ENCODE results near the gene PXK.
"Not testable (repeated sequence)": the region's sequence is repeated elsewhere in the genome, so short reads cannot be mapped to it uniquely, and the experiment has no call there.

The PXK gene

DNA sequence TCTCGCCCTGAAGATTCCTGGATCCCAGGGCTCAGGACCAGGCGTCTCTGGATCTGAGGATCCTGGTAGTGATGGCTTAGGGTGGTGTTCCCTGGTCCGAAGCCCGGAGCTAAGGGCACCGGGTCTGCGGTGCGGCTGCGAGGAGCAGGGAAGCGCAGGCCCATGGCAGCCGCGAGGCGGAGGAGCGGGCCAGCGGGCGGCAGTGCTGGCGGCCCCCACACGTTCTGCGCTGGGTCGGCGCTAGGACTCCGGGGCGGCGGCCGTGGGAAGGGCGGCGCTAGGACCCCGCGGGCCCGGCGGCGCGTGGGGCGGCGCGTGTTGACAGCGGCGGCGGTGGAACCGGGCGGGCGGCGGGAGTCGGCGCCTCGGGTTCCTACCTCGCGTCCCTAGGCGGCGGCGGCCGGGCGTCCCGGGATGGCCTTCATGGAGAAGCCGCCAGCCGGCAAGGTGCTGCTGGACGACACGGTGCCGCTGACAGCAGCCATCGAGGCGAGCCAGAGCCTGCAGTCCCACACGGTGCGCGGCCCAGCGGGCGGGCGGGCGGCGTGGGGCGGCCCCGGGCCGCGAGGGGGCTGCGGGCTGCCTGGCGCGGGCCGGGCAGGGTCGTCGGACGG, at the start of gene PXK:
Gene PXK, plus strand, starts transcription at position 318 of the 614 bp plus-strand sequence. Its CDS starts 97 bp downstream, at position 415.
- Histone ChIP-seq H3K9me3 (ENCODE audit: control insufficient read depth in 2 of 2, low read length in 2 of 2) (no peaks in the 10 kb centered on the region), H3K9ac (ENCODE audit: low read depth in 1 of 2, low read length in 2 of 2) (peak within 1 kb of the TSS; percentile 60 to 70), H3K36me3 (ENCODE audit: control insufficient read depth in 2 of 2, insufficient read depth in 2 of 2, low read length in 2 of 2) (no peaks in the 10 kb centered on the region), H3K4me1 (ENCODE audit: control insufficient read depth in 2 of 2, insufficient read depth in 2 of 2, low read length in 2 of 2) (peaks cover 9 to 17% of the 10 kb centered on the region in 2 donors), H3K27ac (ENCODE audit: low read depth in 2 of 2, low read length in 2 of 2) (peak within 1 kb of the TSS; percentile 4 to 23), H3K4me3 (ENCODE audit: low read length in 2 of 2) (peak within 1 kb of the TSS; percentile 70 to 84), H3K27me3 (ENCODE audit: control insufficient read depth in 2 of 2, insufficient read depth in 2 of 2, low read length in 2 of 2) (no peaks in the 10 kb centered on the region)

- Histone ChIP-seq H3K27ac (ENCODE audit: low read depth in 2 of 2, low read length in 2 of 2) (no peak overlapping the region), H3K9ac (ENCODE audit: low read depth in 1 of 2, low read length in 2 of 2) (no peak overlapping the region), H3K27me3 (ENCODE audit: control insufficient read depth in 2 of 2, insufficient read depth in 2 of 2, low read length in 2 of 2) (no peaks in the 10 kb centered on the region), H3K4me1 (ENCODE audit: control insufficient read depth in 2 of 2, insufficient read depth in 2 of 2, low read length in 2 of 2) (no peaks in the 10 kb centered on the region), H3K4me3 (ENCODE audit: low read length in 2 of 2) (no peak overlapping the region), H3K9me3 (ENCODE audit: control insufficient read depth in 2 of 2, low read length in 2 of 2) (no peaks in the 10 kb centered on the region), H3K36me3 (ENCODE audit: control insufficient read depth in 2 of 2, insufficient read depth in 2 of 2, low read length in 2 of 2) (peaks cover 26 to 30% of the 10 kb centered on the region in 2 donors)
Observed at GRCh38 chr3:58285334-58285733, 47.4 kb upstream of the PXK start.

DNA sequence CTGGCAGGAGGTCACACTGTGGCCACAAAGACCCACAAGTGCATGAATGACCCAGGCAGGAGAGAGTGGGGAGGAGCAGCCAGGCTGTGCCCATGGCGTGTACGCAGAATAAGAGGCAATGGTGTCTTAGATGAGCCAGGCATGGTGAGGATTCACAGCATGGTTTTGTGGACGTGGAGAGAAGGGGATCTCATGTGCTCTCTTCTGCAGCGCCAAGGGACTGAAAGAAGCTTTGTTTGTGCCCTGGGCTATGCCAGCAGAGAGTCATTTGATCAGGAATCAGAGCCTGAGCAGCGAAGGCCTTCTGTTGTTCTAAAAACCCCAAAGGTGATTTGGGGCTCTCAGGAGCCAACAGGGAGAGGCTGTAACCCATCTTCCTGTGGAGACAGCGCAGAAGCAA, 45.3 kb upstream of the PXK start:
- Histone ChIP-seq H3K4me1 (ENCODE audit: control insufficient read depth in 2 of 2, insufficient read depth in 2 of 2, low read length in 2 of 2) (no peaks in the 10 kb centered on the region), H3K4me3 (ENCODE audit: low read length in 2 of 2) (no peak overlapping the region), H3K27ac (ENCODE audit: low read depth in 2 of 2, low read length in 2 of 2) (no peak overlapping the region), H3K9me3 (ENCODE audit: control insufficient read depth in 2 of 2, low read length in 2 of 2) (no peaks in the 10 kb centered on the region), H3K27me3 (ENCODE audit: control insufficient read depth in 2 of 2, insufficient read depth in 2 of 2, low read length in 2 of 2) (no peaks in the 10 kb centered on the region), H3K9ac (ENCODE audit: low read depth in 1 of 2, low read length in 2 of 2) (no peak overlapping the region), H3K36me3 (ENCODE audit: control insufficient read depth in 2 of 2, insufficient read depth in 2 of 2, low read length in 2 of 2) (peaks cover 26 to 30% of the 10 kb centered on the region in 2 donors)

DNA sequence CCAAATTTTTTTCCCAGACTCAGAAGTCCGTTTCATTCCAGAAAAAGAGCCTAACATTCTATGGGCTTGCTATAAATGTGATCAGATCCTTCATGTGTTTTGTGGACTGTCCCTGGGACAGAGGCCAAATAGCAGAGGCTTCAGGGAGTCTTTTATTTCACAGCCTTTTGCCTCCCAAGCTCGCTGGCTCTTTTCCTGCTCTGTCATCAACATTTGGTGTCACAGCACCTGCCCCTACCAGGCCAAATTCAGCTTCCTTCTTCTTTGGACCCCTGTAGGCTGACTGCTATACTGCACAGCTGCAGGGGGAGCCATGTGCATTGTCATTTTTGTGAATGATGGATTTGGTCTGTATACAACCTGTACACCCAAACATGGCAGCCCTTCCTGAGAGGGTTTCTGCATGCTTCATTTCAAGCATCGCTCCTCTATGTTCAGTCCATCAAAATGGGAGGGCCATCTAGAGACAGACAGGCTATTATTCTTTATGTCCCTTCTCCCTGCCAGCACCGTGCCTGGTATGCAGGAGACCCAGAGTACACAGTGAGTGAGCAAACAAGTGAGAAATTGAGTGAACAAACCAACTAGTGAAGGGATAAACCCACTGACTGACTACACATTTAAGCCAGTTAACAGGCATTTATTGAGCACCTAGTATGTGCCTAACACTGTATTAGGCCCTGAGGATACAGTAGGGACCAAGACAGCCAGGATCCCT, 44.5 kb upstream of the PXK start:
- Histone ChIP-seq H3K4me1 (ENCODE audit: control insufficient read depth in 2 of 2, insufficient read depth in 2 of 2, low read length in 2 of 2) (no peaks in the 10 kb centered on the region), H3K27me3 (ENCODE audit: control insufficient read depth in 2 of 2, insufficient read depth in 2 of 2, low read length in 2 of 2) (no peaks in the 10 kb centered on the region), H3K36me3 (ENCODE audit: control insufficient read depth in 2 of 2, insufficient read depth in 2 of 2, low read length in 2 of 2) (peaks cover 22 to 30% of the 10 kb centered on the region in 2 donors), H3K9ac (ENCODE audit: low read depth in 1 of 2, low read length in 2 of 2) (no peak overlapping the region), H3K27ac (ENCODE audit: low read depth in 2 of 2, low read length in 2 of 2) (no peak overlapping the region), H3K9me3 (ENCODE audit: control insufficient read depth in 2 of 2, low read length in 2 of 2) (no peaks in the 10 kb centered on the region), H3K4me3 (ENCODE audit: low read length in 2 of 2) (no peak overlapping the region)

DNA sequence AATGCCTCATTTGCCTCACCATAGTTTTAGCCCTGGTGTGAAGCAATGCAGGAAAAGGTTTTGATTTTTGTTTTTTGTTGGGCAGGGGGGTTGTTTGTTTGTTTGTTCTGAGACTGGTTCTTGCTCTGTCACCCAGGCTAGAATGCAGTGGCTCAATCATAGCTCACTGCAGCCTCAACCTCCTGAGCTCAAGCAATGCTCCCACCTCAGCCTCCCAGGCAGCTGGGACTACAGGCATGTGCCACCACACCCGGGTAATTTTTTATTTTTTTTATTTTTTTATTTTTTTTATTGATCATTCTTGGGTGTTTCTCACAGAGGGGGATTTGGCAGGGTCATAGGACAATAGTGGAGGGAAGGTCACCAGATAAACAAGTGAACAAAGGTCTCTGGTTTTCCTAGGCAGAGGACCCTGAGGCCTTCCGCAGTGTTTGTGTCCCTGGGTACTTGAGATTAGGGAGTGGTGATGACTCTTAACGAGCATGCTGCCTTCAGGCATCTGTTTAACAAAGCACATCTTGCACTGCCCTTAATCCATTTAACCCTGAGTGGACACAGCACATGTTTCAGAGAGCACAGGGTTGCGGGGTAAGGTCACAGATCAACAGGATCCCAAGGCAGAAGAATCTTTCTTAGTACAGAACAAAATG, 43.6 kb upstream of the PXK start:
- H3K9ac ChIP-seq (ENCODE audit: low read depth in 1 of 2, low read length in 2 of 2); H3K4me3 ChIP-seq (ENCODE audit: low read length in 2 of 2); H3K9me3 ChIP-seq (ENCODE audit: control insufficient read depth in 2 of 2, low read length in 2 of 2); H3K4me1 ChIP-seq (ENCODE audit: control insufficient read depth in 2 of 2, insufficient read depth in 2 of 2, low read length in 2 of 2); H3K27me3 ChIP-seq (ENCODE audit: control insufficient read depth in 2 of 2, insufficient read depth in 2 of 2, low read length in 2 of 2); H3K27ac ChIP-seq (ENCODE audit: low read depth in 2 of 2, low read length in 2 of 2): not testable (repeated sequence)
- peaks cover 16 to 31% of the 10 kb centered on the region in 2 donors for H3K36me3 ChIP-seq (ENCODE audit: control insufficient read depth in 2 of 2, insufficient read depth in 2 of 2, low read length in 2 of 2)

GRCh38 chr3:58290446-58290845, 42.2 kb upstream of the PXK start:
- H3K27me3 ChIP-seq (ENCODE audit: control insufficient read depth in 2 of 2, insufficient read depth in 2 of 2, low read length in 2 of 2); H3K9me3 ChIP-seq (ENCODE audit: control insufficient read depth in 2 of 2, low read length in 2 of 2); H3K27ac ChIP-seq (ENCODE audit: low read depth in 2 of 2, low read length in 2 of 2); H3K9ac ChIP-seq (ENCODE audit: low read depth in 1 of 2, low read length in 2 of 2); H3K4me1 ChIP-seq (ENCODE audit: control insufficient read depth in 2 of 2, insufficient read depth in 2 of 2, low read length in 2 of 2); H3K4me3 ChIP-seq (ENCODE audit: low read length in 2 of 2): not testable (repeated sequence)
- peaks cover 11 to 23% of the 10 kb centered on the region in 2 donors for H3K36me3 ChIP-seq (ENCODE audit: control insufficient read depth in 2 of 2, insufficient read depth in 2 of 2, low read length in 2 of 2)

DNA sequence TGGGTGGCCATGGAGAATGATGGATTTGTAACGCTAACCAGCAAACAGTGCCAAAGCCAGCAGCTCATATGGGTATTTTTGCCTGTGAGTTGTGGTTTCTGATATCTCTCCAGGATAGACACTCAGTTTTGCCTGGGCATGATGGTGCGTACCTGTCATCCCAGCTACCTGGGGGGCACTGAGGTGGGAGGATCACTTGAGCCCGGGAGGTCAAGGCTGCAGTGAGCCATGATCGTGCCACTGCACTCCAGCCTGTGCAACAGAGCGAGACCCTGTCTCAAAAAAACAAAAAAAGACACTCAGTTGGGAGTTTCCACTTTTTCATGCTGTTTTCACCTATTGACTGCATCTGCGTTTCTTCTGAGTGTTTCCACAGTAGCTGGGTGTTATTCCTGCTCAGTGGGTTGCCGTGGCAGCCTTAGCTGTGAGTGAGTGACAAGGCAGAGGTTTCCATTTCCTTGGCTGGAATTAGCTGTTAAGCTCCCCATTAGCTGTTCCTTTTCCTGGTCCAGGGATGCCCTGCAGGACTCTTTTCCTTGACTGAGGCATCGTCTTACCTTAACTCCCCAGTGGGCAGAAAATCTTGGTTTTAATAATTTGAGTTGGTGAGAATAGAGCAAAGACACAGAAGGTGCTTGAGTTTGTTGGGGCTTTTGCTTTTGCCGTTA, 40.9 kb upstream of the PXK start:
- Histone ChIP-seq H3K4me1 (ENCODE audit: control insufficient read depth in 2 of 2, insufficient read depth in 2 of 2, low read length in 2 of 2) (no peaks in the 10 kb centered on the region), H3K27me3 (ENCODE audit: control insufficient read depth in 2 of 2, insufficient read depth in 2 of 2, low read length in 2 of 2) (no peaks in the 10 kb centered on the region), H3K36me3 (ENCODE audit: control insufficient read depth in 2 of 2, insufficient read depth in 2 of 2, low read length in 2 of 2) (peaks cover 11 to 16% of the 10 kb centered on the region in 2 donors), H3K9me3 (ENCODE audit: control insufficient read depth in 2 of 2, low read length in 2 of 2) (no peaks in the 10 kb centered on the region), H3K27ac (ENCODE audit: low read depth in 2 of 2, low read length in 2 of 2) (no peak overlapping the region), H3K9ac (ENCODE audit: low read depth in 1 of 2, low read length in 2 of 2) (no peak overlapping the region), H3K4me3 (ENCODE audit: low read length in 2 of 2) (no peak overlapping the region)

DNA sequence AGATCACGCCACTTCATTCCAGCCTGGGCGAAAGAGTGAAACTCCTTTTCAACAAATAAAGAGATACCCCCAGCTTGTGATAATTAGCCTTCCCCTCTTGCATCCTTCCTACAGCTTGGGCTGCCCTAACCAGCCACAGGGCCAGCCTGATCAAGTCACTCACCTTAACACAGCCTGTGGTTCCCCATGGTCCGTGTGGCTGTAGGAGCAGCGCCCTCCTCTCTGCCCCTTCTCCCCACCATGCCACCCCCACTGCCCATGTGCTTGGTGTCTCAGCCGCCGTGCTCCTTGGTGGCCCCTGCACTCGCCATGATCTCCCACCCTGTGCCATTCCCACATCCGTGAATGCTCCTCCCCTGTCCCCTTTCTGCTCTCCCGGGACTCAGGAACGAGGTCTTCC, 39.8 kb upstream of the PXK start:
- Histone ChIP-seq H3K4me1 (ENCODE audit: control insufficient read depth in 2 of 2, insufficient read depth in 2 of 2, low read length in 2 of 2) (no peaks in the 10 kb centered on the region), H3K4me3 (ENCODE audit: low read length in 2 of 2) (no peak overlapping the region), H3K27ac (ENCODE audit: low read depth in 2 of 2, low read length in 2 of 2) (no peak overlapping the region), H3K36me3 (ENCODE audit: control insufficient read depth in 2 of 2, insufficient read depth in 2 of 2, low read length in 2 of 2) (peaks cover 7 to 11% of the 10 kb centered on the region in 2 donors), H3K9ac (ENCODE audit: low read depth in 1 of 2, low read length in 2 of 2) (no peak overlapping the region), H3K27me3 (ENCODE audit: control insufficient read depth in 2 of 2, insufficient read depth in 2 of 2, low read length in 2 of 2) (no peaks in the 10 kb centered on the region), H3K9me3 (ENCODE audit: control insufficient read depth in 2 of 2, low read length in 2 of 2) (no peaks in the 10 kb centered on the region)

GRCh38 chr3:58293516-58293915, 39.2 kb upstream of the PXK start:
- Histone ChIP-seq H3K36me3 (ENCODE audit: control insufficient read depth in 2 of 2, insufficient read depth in 2 of 2, low read length in 2 of 2) (peaks cover 4% of the 10 kb centered on the region in 2 donors), H3K9ac (ENCODE audit: low read depth in 1 of 2, low read length in 2 of 2) (no peak overlapping the region), H3K4me1 (ENCODE audit: control insufficient read depth in 2 of 2, insufficient read depth in 2 of 2, low read length in 2 of 2) (no peaks in the 10 kb centered on the region), H3K4me3 (ENCODE audit: low read length in 2 of 2) (no peak overlapping the region), H3K27ac (ENCODE audit: low read depth in 2 of 2, low read length in 2 of 2) (no peak overlapping the region), H3K9me3 (ENCODE audit: control insufficient read depth in 2 of 2, low read length in 2 of 2) (no peaks in the 10 kb centered on the region), H3K27me3 (ENCODE audit: control insufficient read depth in 2 of 2, insufficient read depth in 2 of 2, low read length in 2 of 2) (no peaks in the 10 kb centered on the region)

DNA sequence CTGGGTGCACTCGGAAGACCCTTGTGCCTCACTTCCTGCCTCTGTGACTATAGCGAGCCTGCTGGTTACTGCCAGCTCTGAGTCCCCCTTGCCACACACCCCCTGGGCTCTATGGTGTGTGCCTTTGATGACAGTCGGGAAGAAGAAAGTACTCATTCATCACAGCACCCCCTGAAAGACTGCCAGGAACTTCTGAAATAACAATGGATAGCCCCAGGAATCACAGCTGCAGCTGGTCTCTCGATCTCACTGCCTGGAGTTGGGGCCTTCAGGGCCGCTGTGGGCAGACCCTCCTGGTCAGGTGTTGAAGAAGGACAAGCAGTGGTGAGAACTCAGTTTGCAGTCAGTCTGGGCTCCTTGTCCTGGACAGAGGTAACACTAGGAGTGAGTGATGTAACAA, 36.4 kb upstream of the PXK start:
- no peaks in the 10 kb centered on the region for H3K4me1 ChIP-seq (ENCODE audit: control insufficient read depth in 2 of 2, insufficient read depth in 2 of 2, low read length in 2 of 2)
- no peak overlapping the region for H3K9ac ChIP-seq (ENCODE audit: low read depth in 1 of 2, low read length in 2 of 2)
- H3K9me3 ChIP-seq (ENCODE audit: control insufficient read depth in 2 of 2, low read length in 2 of 2) = no peaks in the 10 kb centered on the region
- H3K27me3 ChIP-seq (ENCODE audit: control insufficient read depth in 2 of 2, insufficient read depth in 2 of 2, low read length in 2 of 2) = no peaks in the 10 kb centered on the region
- peaks cover 0 to 3% of the 10 kb centered on the region in 2 donors for H3K36me3 ChIP-seq (ENCODE audit: control insufficient read depth in 2 of 2, insufficient read depth in 2 of 2, low read length in 2 of 2)
- H3K4me3 ChIP-seq (ENCODE audit: low read length in 2 of 2) = no peak overlapping the region
- no peak overlapping the region for H3K27ac ChIP-seq (ENCODE audit: low read depth in 2 of 2, low read length in 2 of 2)

Measured in mucosa of rectum (tissue), 2 donors.